ENCODE results near the gene NFATC1.

DNA sequence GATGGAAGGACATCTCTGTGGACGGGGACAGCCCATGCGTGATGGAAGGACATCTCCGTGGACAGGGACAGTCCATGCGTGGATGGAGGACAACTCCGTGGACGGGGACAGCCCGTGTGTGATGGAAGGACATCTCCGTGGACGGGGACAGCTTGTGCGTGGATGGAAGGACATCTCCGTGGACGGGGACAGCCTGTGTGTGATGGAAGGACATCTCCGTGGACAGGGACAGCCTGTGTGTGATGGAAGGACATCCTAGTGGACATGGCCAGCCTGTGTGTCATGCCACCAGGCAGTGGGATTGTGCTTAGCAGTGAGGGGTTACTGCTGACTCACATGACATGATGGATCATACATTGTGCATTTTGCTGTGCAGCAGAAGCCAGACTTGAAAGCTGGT, 30.0 kb upstream of the NFATC1 start:
- TF ChIP-seq, protein P1, sequence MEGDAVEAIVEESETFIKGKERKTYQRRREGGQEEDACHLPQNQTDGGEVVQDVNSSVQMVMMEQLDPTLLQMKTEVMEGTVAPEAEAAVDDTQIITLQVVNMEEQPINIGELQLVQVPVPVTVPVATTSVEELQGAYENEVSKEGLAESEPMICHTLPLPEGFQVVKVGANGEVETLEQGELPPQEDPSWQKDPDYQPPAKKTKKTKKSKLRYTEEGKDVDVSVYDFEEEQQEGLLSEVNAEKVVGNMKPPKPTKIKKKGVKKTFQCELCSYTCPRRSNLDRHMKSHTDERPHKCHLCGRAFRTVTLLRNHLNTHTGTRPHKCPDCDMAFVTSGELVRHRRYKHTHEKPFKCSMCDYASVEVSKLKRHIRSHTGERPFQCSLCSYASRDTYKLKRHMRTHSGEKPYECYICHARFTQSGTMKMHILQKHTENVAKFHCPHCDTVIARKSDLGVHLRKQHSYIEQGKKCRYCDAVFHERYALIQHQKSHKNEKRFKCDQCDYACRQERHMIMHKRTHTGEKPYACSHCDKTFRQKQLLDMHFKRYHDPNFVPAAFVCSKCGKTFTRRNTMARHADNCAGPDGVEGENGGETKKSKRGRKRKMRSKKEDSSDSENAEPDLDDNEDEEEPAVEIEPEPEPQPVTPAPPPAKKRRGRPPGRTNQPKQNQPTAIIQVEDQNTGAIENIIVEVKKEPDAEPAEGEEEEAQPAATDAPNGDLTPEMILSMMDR (IDR thresholded peaks at IDR 0.05): no peak
- TF ChIP-seq POLR2A (IDR thresholded peaks at IDR 0.05) (no peak), POLR2AphosphoS5 (IDR thresholded peaks at IDR 0.05) (no peak)
